HEK293 (cell line): ENCODE results near the gene OPN4.
A peak's percentile ranks its signal among the peaks of the same experiment; 100 is the strongest.

Experiments
- HIC1 ChIP-seq: fragments of 450-650 bp; formaldehyde crosslinking; IDR thresholded peaks from 2 replicates; pipeline ENCODE4 v1.5.1; 2016; ENCODE audit warnings: missing biosample characterization, missing genetic modification characterization
- HOXC10 ChIP-seq: sonication (generic); formaldehyde crosslinking; IDR thresholded peaks from 2 replicates; pipeline ENCODE4 v1.8.1; 2023; ENCODE audit warnings: mild to moderate bottlenecking, missing genetic modification reagents
- PRDM6 ChIP-seq: fragments of 450-650 bp; formaldehyde crosslinking; IDR thresholded peaks from 2 replicates; pipeline ENCODE4 v1.5.1; 2017; ENCODE audit warnings: missing biosample characterization, missing genetic modification characterization
- SP2 ChIP-seq: fragments of 450-650 bp; formaldehyde crosslinking; IDR thresholded peaks from 2 replicates; pipeline ENCODE4 v1.5.1; 2016; ENCODE audit warnings: missing biosample characterization, missing genetic modification characterization
- ZFP37 ChIP-seq: fragments of 450-650 bp; formaldehyde crosslinking; IDR thresholded peaks from 2 replicates; pipeline ENCODE4 v1.5.1; 2016; ENCODE audit warnings: missing biosample characterization, missing genetic modification characterization
- ZFP69B ChIP-seq: fragments of 450-650 bp; formaldehyde crosslinking; IDR thresholded peaks from 2 replicates; pipeline ENCODE4 v1.5.1; 2016; ENCODE audit warnings: missing biosample characterization, missing genetic modification characterization
- ZNF2 ChIP-seq: fragments of 450-650 bp; formaldehyde crosslinking; IDR thresholded peaks from 2 replicates; pipeline ENCODE4 v1.5.1; 2016; ENCODE audit warnings: missing biosample characterization, missing genetic modification characterization
- ZNF211 ChIP-seq: fragments of 450-650 bp; formaldehyde crosslinking; IDR thresholded peaks from 2 replicates; pipeline ENCODE4 v1.5.1; 2016; ENCODE audit warnings: low read depth, missing biosample characterization, missing genetic modification characterization
- ZNF223 ChIP-seq: fragments of 450-650 bp; formaldehyde crosslinking; IDR thresholded peaks from 2 replicates; pipeline ENCODE4 v1.5.1; 2016; ENCODE audit warnings: missing biosample characterization, missing genetic modification characterization
- ZNF341 ChIP-seq: fragments of 450-650 bp; formaldehyde crosslinking; IDR thresholded peaks from 2 replicates; pipeline ENCODE4; 2016; ENCODE audit warnings: low read depth, missing biosample characterization, missing genetic modification characterization
- ZNF366 ChIP-seq: fragments of 450-650 bp; formaldehyde crosslinking; conservative IDR thresholded peaks from 2 replicates; pipeline ENCODE4 v1.5.1; 2016; ENCODE audit warnings: missing biosample characterization, missing genetic modification characterization
- ZNF423 ChIP-seq: fragments of 450-650 bp; formaldehyde crosslinking; IDR thresholded peaks from 2 replicates; pipeline ENCODE4 v1.5.1; 2016; ENCODE audit warnings: missing biosample characterization, missing genetic modification characterization
- ZNF488 ChIP-seq: fragments of 450-650 bp; formaldehyde crosslinking; IDR thresholded peaks from 2 replicates; pipeline ENCODE4 v1.5.1; 2016; ENCODE audit warnings: missing biosample characterization, missing genetic modification characterization
- ZSCAN4 ChIP-seq: fragments of 450-650 bp; formaldehyde crosslinking; IDR thresholded peaks from 2 replicates; pipeline ENCODE4 v1.5.1; 2017; ENCODE audit warnings: missing biosample characterization, missing genetic modification characterization
- TF ChIP-seq, protein P1 (sequence below): fragments of 450-650 bp; formaldehyde crosslinking; conservative IDR thresholded peaks from 2 replicates; pipeline ENCODE4 v1.5.1; 2016; ENCODE audit warnings: low read depth, missing biosample characterization, missing genetic modification characterization
- TF ChIP-seq, protein P2 (sequence below): fragments of 450-650 bp; formaldehyde crosslinking; IDR thresholded peaks from 2 replicates; pipeline ENCODE4 v1.5.1; 2016; ENCODE audit warnings: missing biosample characterization, missing genetic modification characterization

Gene OPN4

GRCh38 chr10:86647773-86648703 is 6.3 kb upstream of the OPN4 start (continued):
- TF ChIP-seq ZNF2 (0 out of 2 replicates have a peak, but pooled peaks have one; percentile 33), ZNF488 (tag by site-specific recombination) (no peak), ZFP37 (tag by site-specific recombination) (0 out of 2 replicates have a peak, but pooled peaks have one; percentile 32), ZNF423 (peak; percentile 65; the same call in 1 of the 2 replicates), ZNF223 (tag by site-specific recombination) (no peak), ZNF341 (tag by site-specific recombination) (peak; percentile 43; the same call in 1 of the 2 replicates), HOXC10 (peak; percentile 86; the same call in 1 of the 2 replicates), ZNF211 (no peak), ZSCAN4 (no peak), SP2 (tag by site-specific recombination) (peak; percentile 25; the same call in 1 of the 2 replicates), ZNF366 (peak; percentile 89), HIC1 (tag by site-specific recombination) (peak; percentile 85), PRDM6 (tag by site-specific recombination) (peak; percentile 89), ZFP69B (tag by site-specific recombination) (peak; percentile 17; the same call in 1 of the 2 replicates)
- TF ChIP-seq, protein P1, sequence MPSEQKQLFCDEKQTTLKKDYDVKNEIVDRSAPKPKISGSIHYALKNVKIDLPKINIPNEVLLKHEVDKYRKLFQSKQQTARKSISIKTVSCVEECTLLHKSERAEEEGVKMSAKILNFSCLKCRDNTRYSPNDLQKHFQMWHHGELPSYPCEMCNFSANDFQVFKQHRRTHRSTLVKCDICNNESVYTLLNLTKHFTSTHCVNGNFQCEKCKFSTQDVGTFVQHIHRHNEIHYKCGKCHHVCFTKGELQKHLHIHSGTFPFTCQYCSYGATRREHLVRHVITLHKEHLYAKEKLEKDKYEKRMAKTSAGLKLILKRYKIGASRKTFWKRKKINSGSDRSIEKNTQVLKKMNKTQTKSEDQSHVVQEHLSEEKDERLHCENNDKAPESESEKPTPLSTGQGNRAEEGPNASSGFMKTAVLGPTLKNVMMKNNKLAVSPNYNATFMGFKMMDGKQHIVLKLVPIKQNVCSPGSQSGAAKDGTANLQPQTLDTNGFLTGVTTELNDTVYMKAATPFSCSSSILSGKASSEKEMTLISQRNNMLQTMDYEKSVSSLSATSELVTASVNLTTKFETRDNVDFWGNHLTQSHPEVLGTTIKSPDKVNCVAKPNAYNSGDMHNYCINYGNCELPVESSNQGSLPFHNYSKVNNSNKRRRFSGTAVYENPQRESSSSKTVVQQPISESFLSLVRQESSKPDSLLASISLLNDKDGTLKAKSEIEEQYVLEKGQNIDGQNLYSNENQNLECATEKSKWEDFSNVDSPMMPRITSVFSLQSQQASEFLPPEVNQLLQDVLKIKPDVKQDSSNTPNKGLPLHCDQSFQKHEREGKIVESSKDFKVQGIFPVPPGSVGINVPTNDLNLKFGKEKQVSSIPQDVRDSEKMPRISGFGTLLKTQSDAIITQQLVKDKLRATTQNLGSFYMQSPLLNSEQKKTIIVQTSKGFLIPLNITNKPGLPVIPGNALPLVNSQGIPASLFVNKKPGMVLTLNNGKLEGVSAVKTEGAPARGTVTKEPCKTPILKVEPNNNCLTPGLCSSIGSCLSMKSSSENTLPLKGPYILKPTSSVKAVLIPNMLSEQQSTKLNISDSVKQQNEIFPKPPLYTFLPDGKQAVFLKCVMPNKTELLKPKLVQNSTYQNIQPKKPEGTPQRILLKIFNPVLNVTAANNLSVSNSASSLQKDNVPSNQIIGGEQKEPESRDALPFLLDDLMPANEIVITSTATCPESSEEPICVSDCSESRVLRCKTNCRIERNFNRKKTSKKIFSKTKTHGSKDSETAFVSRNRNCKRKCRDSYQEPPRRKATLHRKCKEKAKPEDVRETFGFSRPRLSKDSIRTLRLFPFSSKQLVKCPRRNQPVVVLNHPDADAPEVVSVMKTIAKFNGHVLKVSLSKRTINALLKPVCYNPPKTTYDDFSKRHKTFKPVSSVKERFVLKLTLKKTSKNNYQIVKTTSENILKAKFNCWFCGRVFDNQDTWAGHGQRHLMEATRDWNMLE (tag by site-specific recombination): no peak
- TF ChIP-seq, protein P2, sequence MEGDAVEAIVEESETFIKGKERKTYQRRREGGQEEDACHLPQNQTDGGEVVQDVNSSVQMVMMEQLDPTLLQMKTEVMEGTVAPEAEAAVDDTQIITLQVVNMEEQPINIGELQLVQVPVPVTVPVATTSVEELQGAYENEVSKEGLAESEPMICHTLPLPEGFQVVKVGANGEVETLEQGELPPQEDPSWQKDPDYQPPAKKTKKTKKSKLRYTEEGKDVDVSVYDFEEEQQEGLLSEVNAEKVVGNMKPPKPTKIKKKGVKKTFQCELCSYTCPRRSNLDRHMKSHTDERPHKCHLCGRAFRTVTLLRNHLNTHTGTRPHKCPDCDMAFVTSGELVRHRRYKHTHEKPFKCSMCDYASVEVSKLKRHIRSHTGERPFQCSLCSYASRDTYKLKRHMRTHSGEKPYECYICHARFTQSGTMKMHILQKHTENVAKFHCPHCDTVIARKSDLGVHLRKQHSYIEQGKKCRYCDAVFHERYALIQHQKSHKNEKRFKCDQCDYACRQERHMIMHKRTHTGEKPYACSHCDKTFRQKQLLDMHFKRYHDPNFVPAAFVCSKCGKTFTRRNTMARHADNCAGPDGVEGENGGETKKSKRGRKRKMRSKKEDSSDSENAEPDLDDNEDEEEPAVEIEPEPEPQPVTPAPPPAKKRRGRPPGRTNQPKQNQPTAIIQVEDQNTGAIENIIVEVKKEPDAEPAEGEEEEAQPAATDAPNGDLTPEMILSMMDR: no peak
